ENCODE data around the gene PRSS48. TPM values are rescaled to one million over a fixed set of nuclear protein-coding genes. Genes with fewer than 3 reads are reported as not detected.
A peak's percentile ranks its signal among the peaks of the same experiment; 100 is the strongest.

The PRSS48 gene
- total and polyA plus RNA-seq, 12 donors, result not detected

DNA sequence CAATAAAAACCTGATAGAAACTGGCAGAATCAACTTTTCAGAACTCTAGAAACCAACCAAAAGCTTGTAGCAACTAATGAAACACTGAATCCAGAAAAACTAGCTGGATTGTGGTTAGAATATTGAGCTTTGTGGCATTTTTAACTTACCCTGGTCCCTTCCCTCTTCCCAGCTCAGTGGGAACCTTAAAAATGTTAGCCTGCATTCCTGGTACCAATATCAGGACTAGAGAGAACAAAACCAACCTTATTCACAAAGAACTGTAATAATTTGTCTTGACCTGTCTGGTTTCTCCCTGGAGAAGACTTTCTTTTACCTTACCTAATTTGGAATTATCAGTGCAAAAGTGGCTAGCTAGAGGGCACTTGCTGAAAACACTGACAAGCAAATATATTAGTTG, 27.3 kb downstream of the PRSS48 start:
- DNase-seq, result no peak
- H3K36me3 ChIP-seq (replicated peaks in 1 of 2), result no peaks in the 10 kb centered on the region
- H3K4me3 ChIP-seq, result no peak overlapping the region
- H3K9me3 ChIP-seq (replicated peaks in 1 of 3), result no peaks in the 10 kb centered on the region
- TF ChIP-seq, protein P1, sequence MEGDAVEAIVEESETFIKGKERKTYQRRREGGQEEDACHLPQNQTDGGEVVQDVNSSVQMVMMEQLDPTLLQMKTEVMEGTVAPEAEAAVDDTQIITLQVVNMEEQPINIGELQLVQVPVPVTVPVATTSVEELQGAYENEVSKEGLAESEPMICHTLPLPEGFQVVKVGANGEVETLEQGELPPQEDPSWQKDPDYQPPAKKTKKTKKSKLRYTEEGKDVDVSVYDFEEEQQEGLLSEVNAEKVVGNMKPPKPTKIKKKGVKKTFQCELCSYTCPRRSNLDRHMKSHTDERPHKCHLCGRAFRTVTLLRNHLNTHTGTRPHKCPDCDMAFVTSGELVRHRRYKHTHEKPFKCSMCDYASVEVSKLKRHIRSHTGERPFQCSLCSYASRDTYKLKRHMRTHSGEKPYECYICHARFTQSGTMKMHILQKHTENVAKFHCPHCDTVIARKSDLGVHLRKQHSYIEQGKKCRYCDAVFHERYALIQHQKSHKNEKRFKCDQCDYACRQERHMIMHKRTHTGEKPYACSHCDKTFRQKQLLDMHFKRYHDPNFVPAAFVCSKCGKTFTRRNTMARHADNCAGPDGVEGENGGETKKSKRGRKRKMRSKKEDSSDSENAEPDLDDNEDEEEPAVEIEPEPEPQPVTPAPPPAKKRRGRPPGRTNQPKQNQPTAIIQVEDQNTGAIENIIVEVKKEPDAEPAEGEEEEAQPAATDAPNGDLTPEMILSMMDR (IDR thresholded peaks at IDR 0.05), result no peak
- no peak for TF ChIP-seq POLR2A (IDR thresholded peaks at IDR 0.05)
- H3K27me3 ChIP-seq, result no peaks in the 10 kb centered on the region
- intact Hi-C loops (cut with DNase I), result no loop called here
- no peak overlapping the region for H3K27ac ChIP-seq
- H3K4me1 ChIP-seq (replicated peaks in 1 of 2), result peaks cover 7 to 19% of the 10 kb centered on the region in 2 donors

GRCh38 chr4:151304755-151305154, 27.8 kb downstream of the PRSS48 start:
- intact Hi-C loops (cut with DNase I), result no loop called here
- no peak for TF ChIP-seq POLR2A (IDR thresholded peaks at IDR 0.05)
- TF ChIP-seq, protein P1 (IDR thresholded peaks at IDR 0.05), result no peak
- no peak overlapping the region for H3K4me3 ChIP-seq
- H3K9me3 ChIP-seq (replicated peaks in 1 of 3), result no peaks in the 10 kb centered on the region
- H3K27me3 ChIP-seq, result no peaks in the 10 kb centered on the region
- DNase-seq, result no peak
- H3K27ac ChIP-seq, result no peak overlapping the region
- H3K36me3 ChIP-seq (replicated peaks in 1 of 2), result no peaks in the 10 kb centered on the region
- H3K4me1 ChIP-seq (replicated peaks in 1 of 2), result peaks cover 7 to 19% of the 10 kb centered on the region in 2 donors

DNA sequence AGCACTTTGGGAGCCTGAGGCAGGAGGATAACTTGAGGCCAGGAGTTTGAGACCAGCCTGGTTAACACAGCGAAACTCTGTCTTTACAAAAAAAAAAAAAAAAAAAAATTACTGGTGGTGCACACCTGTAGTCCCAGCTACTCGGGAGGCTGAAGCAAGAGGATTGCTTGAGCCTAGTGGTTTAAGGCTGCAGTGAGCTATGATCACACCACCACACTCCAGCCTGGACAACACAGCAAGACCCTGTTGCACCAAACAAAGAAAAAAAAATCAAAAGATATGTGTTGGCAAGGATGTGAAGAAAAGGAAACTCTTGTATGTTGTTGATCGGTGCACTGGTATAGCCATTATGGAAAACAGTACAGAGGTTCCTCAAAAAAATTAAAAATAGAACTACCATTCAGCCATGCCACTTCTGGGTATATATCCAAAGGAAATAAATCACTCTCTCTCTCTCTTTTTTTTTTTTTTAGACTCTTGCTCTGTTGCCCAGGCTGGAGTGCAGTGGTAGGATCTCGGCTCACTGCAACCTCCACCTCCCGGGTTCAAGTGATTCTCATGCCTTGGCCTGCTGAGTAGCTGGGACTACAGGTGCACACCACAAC, 33.3 kb downstream of the PRSS48 start:
- DNase-seq, result no peak
- Histone ChIP-seq H3K9me3 (replicated peaks in 1 of 3) (no peaks in the 10 kb centered on the region), H3K4me3 (no peak overlapping the region), H3K27me3 (no peaks in the 10 kb centered on the region), H3K36me3 (replicated peaks in 1 of 2) (no peaks in the 10 kb centered on the region), H3K4me1 (replicated peaks in 1 of 2) (peaks cover 0 to 12% of the 10 kb centered on the region in 2 donors), H3K27ac (no peak overlapping the region)
- intact Hi-C loops (cut with DNase I), result no loop called here
- TF ChIP-seq POLR2A (IDR thresholded peaks at IDR 0.05), result no peak
- TF ChIP-seq, protein P1 (IDR thresholded peaks at IDR 0.05), result no peak
- WGBS, 4 donors, result 92 to 97% (median 95%) methylated on average over 5 of the region's 5 CpGs

- no peaks in the 10 kb centered on the region for H3K27me3 ChIP-seq
- H3K4me3 ChIP-seq, result no peak overlapping the region
- DNase-seq, result peak in 2 of 7 donors; percentile 13 to 22
- H3K36me3 ChIP-seq (replicated peaks in 1 of 2), result no peaks in the 10 kb centered on the region
- no peak for TF ChIP-seq POLR2A (IDR thresholded peaks at IDR 0.05)
- TF ChIP-seq, protein P1 (IDR thresholded peaks at IDR 0.05), result no peak
- 93 to 96% (median 93%) methylated on average over 6 of the region's 6 CpGs for WGBS, 4 donors
- H3K4me1 ChIP-seq (replicated peaks in 1 of 2), result peaks cover 3 to 21% of the 10 kb centered on the region in 2 donors
- intact Hi-C loops (cut with DNase I), result no loop called here
- no peak overlapping the region for H3K27ac ChIP-seq
- no peaks in the 10 kb centered on the region for H3K9me3 ChIP-seq (replicated peaks in 1 of 3)
These were observed 36.5 kb downstream of the PRSS48 start for GRCh38 chr4:151313306-151314009.
